Endothelial cell of umbilical vein (primary cell): ENCODE measurements around the gene ERP29. TPM values are rescaled to one million over a fixed set of nuclear protein-coding genes. Genes with fewer than 3 reads are reported as not detected.

Experiments
- BruUV-seq: library from RNA; stranded (reverse); fragments of 400-500 nt; replicated peaks from 2 replicates; lab custom pipeline; 2021; lab: Mats Ljungman, UMichigan
- CTCF ChIA-PET: fragments of 300-600, 350-600 bp; sonication (Branson Sonifier 250); formaldehyde crosslinking; loops from one replicate; lab custom pipeline; 2021; ENCODE audit warnings: antibody characterized with exemption, inconsistent platforms; lab: Charles Lee
- POLR2A ChIA-PET: fragments of 300-600, 350-600 bp; sonication (Branson Sonifier 250); formaldehyde crosslinking; loops from one replicate; lab custom pipeline; 2021; ENCODE audit warnings: antibody characterized with exemption, inconsistent platforms; lab: Charles Lee
- DNase-seq: peaks from one replicate; pipeline ENCODE4 v3.0.0-alpha.2; 2011; ENCODE audit warnings: low read depth, low spot score
- FAIRE-seq: peaks from 2 replicates; lab custom pipeline; 2011; peaks lifted over from hg19 to GRCh38; lab: Jason Lieb, UNC
- H2AFZ ChIP-seq: 2 replicates; pipeline ENCODE4 v1.6.0; 2012; ENCODE audit warnings: low read depth, low read length, control low read depth, inconsistent platforms
- H3K27ac ChIP-seq: 2 replicates; pipeline ENCODE4 v1.5.1; 2011; ENCODE audit warnings: low read depth, mild to moderate bottlenecking, control low read depth, low read length, moderate library complexity; ENCODE audit not compliant: insufficient read depth
- H3K27me3 ChIP-seq, 2 experiments: 2 replicates each; pipeline versions ENCODE4 v1.6.0 to v1.6.1; 2011; ENCODE audit warnings: low read length in 2 of 2, mixed read lengths in 1 of 2; ENCODE audit not compliant: control insufficient read depth in 2 of 2, insufficient read depth in 2 of 2
- H3K36me3 ChIP-seq, 2 experiments: 2 replicates in 1 of 2; 3 replicates in 1 of 2; pipeline ENCODE4 v1.5.1; 2011; ENCODE audit warnings: low read length in 2 of 2, mild to moderate bottlenecking in 1 of 2, moderate library complexity in 1 of 2; ENCODE audit not compliant: control insufficient read depth in 2 of 2, insufficient read depth in 2 of 2; ENCODE audit errors: extremely low read depth in 1 of 2
- H3K4me1 ChIP-seq: 3 replicates; pipeline ENCODE4 v1.5.1; 2011; ENCODE audit warnings: mild to moderate bottlenecking, low read length; ENCODE audit not compliant: control insufficient read depth, insufficient read depth; ENCODE audit errors: extremely low read depth
- H3K4me2 ChIP-seq: 2 replicates; pipeline ENCODE4 v1.6.1; 2011; ENCODE audit warnings: low read length, control low read depth, mixed read lengths; ENCODE audit not compliant: insufficient read depth
- H3K4me3 ChIP-seq, 3 experiments: fragments of 200-600 bp in 1 of 3; sonication (generic), shearing (Covaris generic) in 1 of 3; replicated peaks in 1 of 3; 2 replicates each; pipeline ENCODE4 v1.5.1; 2011 to 2016; ENCODE audit warnings: control low read depth in 3 of 3, low read length in 3 of 3, mild to moderate bottlenecking in 2 of 3, inconsistent platforms in 1 of 3, low read depth in 1 of 3, moderate library complexity in 1 of 3; ENCODE audit not compliant: insufficient read depth in 1 of 3
- H3K79me2 ChIP-seq: 2 replicates; pipeline ENCODE4 v1.6.0; 2012; ENCODE audit warnings: low read length, inconsistent platforms; ENCODE audit not compliant: control insufficient read depth, insufficient read depth
- H3K9ac ChIP-seq: replicated peaks from 2 replicates; pipeline ENCODE3; 2011; ENCODE audit warnings: low read length, control low read depth; ENCODE audit not compliant: insufficient read depth; ENCODE audit errors: extremely low read depth
- H3K9me1 ChIP-seq: replicated peaks from 3 replicates; pipeline ENCODE4 v1.6.0; 2011; ENCODE audit warnings: mild to moderate bottlenecking, low read length; ENCODE audit not compliant: control insufficient read depth, insufficient read depth; ENCODE audit errors: extremely low read depth
- H3K9me3 ChIP-seq: replicated peaks from 2 replicates; pipeline ENCODE4 v1.5.1; 2012; ENCODE audit warnings: low read length, inconsistent platforms; ENCODE audit not compliant: control insufficient read depth, insufficient read depth
- H4K20me1 ChIP-seq: replicated peaks from 2 replicates; pipeline ENCODE3; 2011; ENCODE audit warnings: mild to moderate bottlenecking, low read length; ENCODE audit not compliant: control insufficient read depth, insufficient read depth; ENCODE audit errors: extremely low read depth
- EZH2 ChIP-seq: IDR thresholded peaks from 2 replicates; pipeline ENCODE4 v1.6.1; 2012; ENCODE audit warnings: borderline replicate concordance, low read depth, mild to moderate bottlenecking, moderate library complexity, low read length, inconsistent platforms; ENCODE audit not compliant: severe bottlenecking
- FOS ChIP-seq: IDR thresholded peaks from 2 replicates; pipeline ENCODE4 v1.6.1; 2011; ENCODE audit warnings: mild to moderate bottlenecking, low read length, moderate library complexity, borderline replicate concordance; ENCODE audit not compliant: insufficient read depth
- GATA2 ChIP-seq: IDR thresholded peaks from 2 replicates; pipeline ENCODE4 v1.7.0; 2011; ENCODE audit warnings: low read depth, mild to moderate bottlenecking, moderate library complexity, mixed read lengths, low read length; ENCODE audit not compliant: insufficient read length, insufficient read depth
- JUN ChIP-seq: IDR thresholded peaks from 2 replicates; pipeline ENCODE4 v1.6.1; 2011; ENCODE audit warnings: borderline replicate concordance, low read depth; ENCODE audit not compliant: insufficient read length, insufficient read depth
- MYC ChIP-seq: IDR thresholded peaks from one replicate; pipeline ENCODE4 v1.6.1; 2011; ENCODE audit warnings: mild to moderate bottlenecking, low read depth, low read length
- POLR2A ChIP-seq: IDR thresholded peaks from 2 replicates; pipeline ENCODE4 v1.6.1; 2012; ENCODE audit warnings: low read depth, mild to moderate bottlenecking, control low read depth, low read length
- POLR2AphosphoS5 ChIP-seq: IDR thresholded peaks from 2 replicates; pipeline ENCODE4 v1.6.1; 2012; ENCODE audit warnings: low read depth, mild to moderate bottlenecking, control low read depth, low read length, moderate library complexity; ENCODE audit not compliant: insufficient read depth
- dilution Hi-C: fragments of 300-500 bp; cut with MboI; formaldehyde crosslinking; loops from one replicate; pipeline ENCODE4 v1.15.0; 2019; ENCODE audit warnings: low sequenced_read_pairs; ENCODE audit not compliant: extremely low pct_ligation_motif_present
- intact Hi-C: fragments of 100-400 bp; cut with micrococcal nuclease; formaldehyde crosslinking; loops from one replicate; pipeline ENCODE4 v1.10.0; 2022
- polyA plus RNA-seq, 4 experiments: library from polyadenylated mRNA; depleted of rRNA in 3 of 4; stranded (reverse) in 3 of 4; unstranded in 1 of 4; fragments of >200 nt; gene quantifications; 2 replicates each; pipeline versions ENCODE4 v1.2.1 to v1.2.3, GENCODE V29; 2011 to 2012; ENCODE audit warnings: missing spikeins in 1 of 4
- total RNA-seq: library from RNA; stranded (reverse); gene quantifications from 2 replicates; pipeline ENCODE4 v1.2.3, GENCODE V29; 2021
- TF ChIP-seq, protein P1 (sequence below), 2 donors: IDR thresholded peaks; 1 replicate in 1 of 2; 2 replicates in 1 of 2; pipeline ENCODE4 v1.5.1; 2011; ENCODE audit warnings: low read length in 2 of 2, mild to moderate bottlenecking in 2 of 2, moderate library complexity in 2 of 2, control low read depth in 1 of 2, inconsistent platforms in 1 of 2, low read depth in 1 of 2; ENCODE audit not compliant: insufficient read depth in 1 of 2; ENCODE audit errors: extremely low read depth in 1 of 2
- TF ChIP-seq, protein P2 (sequence below): IDR thresholded peaks from 2 replicates; pipeline ENCODE4 v1.6.1; 2011; ENCODE audit not compliant: insufficient read depth, insufficient read length

Gene ERP29
- total and polyA plus RNA-seq, 2 donors (not counting 3 experiments of a cell fraction or from before 2014, with no cell fraction given), result 77.1 to 116 TPM

DNA sequence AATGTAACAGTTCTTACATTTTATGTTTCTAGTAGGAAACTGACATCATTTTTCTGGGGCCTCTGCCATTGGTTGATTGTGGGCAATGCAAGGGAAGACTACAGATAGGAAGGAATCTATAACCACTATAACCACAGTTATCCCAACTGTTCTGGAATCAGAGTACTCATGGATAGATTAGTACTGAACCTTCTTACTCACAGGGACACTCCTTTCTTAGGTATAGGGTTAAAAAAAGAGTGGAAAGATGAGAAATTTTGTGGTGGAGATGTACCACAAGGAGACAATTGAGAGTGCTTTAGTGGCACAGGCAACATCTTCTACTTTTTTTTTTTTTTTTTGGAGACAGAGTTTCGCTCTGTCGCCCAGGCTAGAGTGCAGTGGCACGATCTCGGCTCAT is 21.3 kb upstream of the ERP29 start:
- ChIA-PET POLR2A (no interaction called here), CTCF (interaction anchor here (0.5 to 1.6 kb wide), 4 partner anchors 9 to 1164 kb away, joined by 3 to 5 read pairs (median 4); partner anchors contain the start of genes ERP29 and TMEM116)
- no peaks in the 10 kb centered on the region for H3K9me3 ChIP-seq
- H3K36me3 ChIP-seq, result no peaks in the 10 kb centered on the region
- H3K4me3 ChIP-seq, result no peak overlapping the region
- no TSS peak for BruUV-seq
- no peaks in the 10 kb centered on the region for H3K79me2 ChIP-seq
- no peak for TF ChIP-seq MYC
- no peaks in the 10 kb centered on the region for H3K27me3 ChIP-seq
- no peak for DNase-seq
- no peaks in the 10 kb centered on the region for H3K9me1 ChIP-seq
- intact Hi-C loops, result no loop called here
- H4K20me1 ChIP-seq, result no peaks in the 10 kb centered on the region
- H3K4me1 ChIP-seq, result no peaks in the 10 kb centered on the region
- no peak overlapping the region for H3K9ac ChIP-seq
- H2AFZ ChIP-seq, result no peak overlapping the region
- dilution Hi-C loops, result no loop called here
- no peak overlapping the region for H3K4me2 ChIP-seq
- FAIRE-seq, result no peak
- H3K27ac ChIP-seq, result no peak overlapping the region

- no peak overlapping the region for H3K4me2 ChIP-seq
Observed at GRCh38 chr12:111992464-111992863, 20.8 kb upstream of the ERP29 start.

More at GRCh38 chr12:111992464-111992863, 20.8 kb upstream of the ERP29 start:
- no peak overlapping the region for H2AFZ ChIP-seq
- no peaks in the 10 kb centered on the region for H3K36me3 ChIP-seq
- ChIA-PET POLR2A (no interaction called here), CTCF (interaction anchor here (1.5 kb wide), 1 partner anchor 133 kb away, joined by 3 read pairs; no protein-coding TSS in a partner anchor)
- dilution Hi-C loops (no loop called here), intact Hi-C loops (no loop called here)
- H3K4me3 ChIP-seq, result no peak overlapping the region
- H3K27ac ChIP-seq, result no peak overlapping the region
- H3K9ac ChIP-seq, result no peak overlapping the region
- BruUV-seq, result no TSS peak
- H3K9me1 ChIP-seq, result no peaks in the 10 kb centered on the region
- no peaks in the 10 kb centered on the region for H3K79me2 ChIP-seq
- no peaks in the 10 kb centered on the region for H3K27me3 ChIP-seq
- no peak for TF ChIP-seq EZH2
- TF ChIP-seq, protein P1, sequence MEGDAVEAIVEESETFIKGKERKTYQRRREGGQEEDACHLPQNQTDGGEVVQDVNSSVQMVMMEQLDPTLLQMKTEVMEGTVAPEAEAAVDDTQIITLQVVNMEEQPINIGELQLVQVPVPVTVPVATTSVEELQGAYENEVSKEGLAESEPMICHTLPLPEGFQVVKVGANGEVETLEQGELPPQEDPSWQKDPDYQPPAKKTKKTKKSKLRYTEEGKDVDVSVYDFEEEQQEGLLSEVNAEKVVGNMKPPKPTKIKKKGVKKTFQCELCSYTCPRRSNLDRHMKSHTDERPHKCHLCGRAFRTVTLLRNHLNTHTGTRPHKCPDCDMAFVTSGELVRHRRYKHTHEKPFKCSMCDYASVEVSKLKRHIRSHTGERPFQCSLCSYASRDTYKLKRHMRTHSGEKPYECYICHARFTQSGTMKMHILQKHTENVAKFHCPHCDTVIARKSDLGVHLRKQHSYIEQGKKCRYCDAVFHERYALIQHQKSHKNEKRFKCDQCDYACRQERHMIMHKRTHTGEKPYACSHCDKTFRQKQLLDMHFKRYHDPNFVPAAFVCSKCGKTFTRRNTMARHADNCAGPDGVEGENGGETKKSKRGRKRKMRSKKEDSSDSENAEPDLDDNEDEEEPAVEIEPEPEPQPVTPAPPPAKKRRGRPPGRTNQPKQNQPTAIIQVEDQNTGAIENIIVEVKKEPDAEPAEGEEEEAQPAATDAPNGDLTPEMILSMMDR (IDR thresholded peaks at IDR 0.05; ENCODE audit: extremely low read depth in 1 of 2, insufficient read depth in 1 of 2, low read depth in 1 of 2, low read length in 2 of 2), result no peak
- TF ChIP-seq POLR2AphosphoS5, result no peak
- TF ChIP-seq FOS, result no peak
- no peak for TF ChIP-seq POLR2A
- TF ChIP-seq JUN, result no peak
- TF ChIP-seq GATA2, result no peak
- no peak for TF ChIP-seq MYC
- TF ChIP-seq, protein P2, sequence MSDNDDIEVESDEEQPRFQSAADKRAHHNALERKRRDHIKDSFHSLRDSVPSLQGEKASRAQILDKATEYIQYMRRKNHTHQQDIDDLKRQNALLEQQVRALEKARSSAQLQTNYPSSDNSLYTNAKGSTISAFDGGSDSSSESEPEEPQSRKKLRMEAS, result no peak
- no peaks in the 10 kb centered on the region for H3K9me3 ChIP-seq
- no peaks in the 10 kb centered on the region for H4K20me1 ChIP-seq
- no peaks in the 10 kb centered on the region for H3K4me1 ChIP-seq
- DNase-seq (no peak), FAIRE-seq (no peak)
